Esophagus (tissue), 2 donors: ENCODE data around the gene ZNG1A. TPM values are rescaled to one million over a fixed set of nuclear protein-coding genes. Genes with fewer than 3 reads are reported as not detected.
A peak's percentile ranks its signal among the peaks of the same experiment; 100 is the strongest.
"Not testable (repeated sequence)": the region's sequence is repeated elsewhere in the genome, so short reads cannot be mapped to it uniquely, and the experiment has no call there.

Experiments
- H3K27ac ChIP-seq, 2 donors: one replicate each; pipeline ENCODE4 v1.5.1; 2013; ENCODE audit warnings: low read depth in 2 of 2, mild to moderate bottlenecking in 2 of 2, inconsistent platforms in 1 of 2, low read length in 1 of 2, moderate library complexity in 1 of 2
- H3K27me3 ChIP-seq, 2 donors: one replicate each; pipeline ENCODE4 v1.6.1; 2013; ENCODE audit warnings: low read length in 2 of 2, control low read depth in 1 of 2, mild to moderate bottlenecking in 1 of 2; ENCODE audit not compliant: insufficient read depth in 2 of 2, control insufficient read depth in 1 of 2
- H3K36me3 ChIP-seq, 2 donors: one replicate each; pipeline ENCODE4 v1.6.1; 2013; ENCODE audit warnings: low read length in 1 of 2; ENCODE audit not compliant: control insufficient read depth in 2 of 2, insufficient read depth in 2 of 2
- H3K4me1 ChIP-seq, 2 donors: one replicate each; pipeline ENCODE4 v1.6.1; 2013; ENCODE audit warnings: low read length in 1 of 2; ENCODE audit not compliant: control insufficient read depth in 2 of 2, insufficient read depth in 2 of 2
- H3K4me3 ChIP-seq, 2 donors: one replicate each; pipeline ENCODE4 v1.5.1; 2013; ENCODE audit warnings: low read length in 2 of 2, mild to moderate bottlenecking in 2 of 2, low read depth in 1 of 2, moderate library complexity in 1 of 2
- H3K9me3 ChIP-seq, 2 donors: one replicate each; pipeline ENCODE4 v1.6.1; 2013; ENCODE audit warnings: mild to moderate bottlenecking in 2 of 2, low read depth in 1 of 2, low read length in 1 of 2, moderate library complexity in 1 of 2; ENCODE audit not compliant: control insufficient read depth in 2 of 2, insufficient read depth in 1 of 2
- WGBS, 2 donors: extraction: QIAGEN DNeasy Blood & Tissue Kit; methylation state at CpG; one replicate each; pipeline ENCODE4 v1.1.7; 2013; 5-methylcytosine and 5-hydroxymethylcytosine counted together
- polyA plus RNA-seq, 2 donors: library from polyadenylated mRNA; stranded (reverse); fragments of 200-250 nt; gene quantifications; one replicate each; pipeline ENCODE4 v1.2.3, GENCODE V29; 2013
- donor health status: healthy with polysubstance abuse.
- donor health status: Bipolar disorder and iron deficiency.

ZNG1A gene
- polyA plus RNA-seq, 2 donors: 24.7 to 33.6 TPM

DNA sequence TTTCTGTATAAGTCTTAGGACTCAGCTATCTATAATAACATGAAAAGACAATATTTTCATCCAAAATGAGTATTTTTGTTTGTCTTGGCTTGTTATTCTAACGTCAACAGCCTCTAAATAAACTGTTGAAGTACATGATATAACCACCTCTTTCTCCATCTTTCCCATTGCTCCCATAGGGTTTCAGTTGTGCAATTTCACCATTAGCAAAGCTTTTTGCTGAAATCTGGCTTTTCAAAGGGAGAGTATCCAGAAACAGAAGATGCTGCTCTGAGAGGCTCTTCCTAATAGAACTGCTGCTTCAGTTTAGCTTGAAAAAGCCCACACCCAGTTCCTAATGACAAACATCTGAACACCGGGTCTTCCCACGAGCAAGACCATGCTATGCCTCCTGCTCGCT, 91.8 kb downstream of the ZNG1A start:
- not testable (repeated sequence) for H3K4me1 ChIP-seq, H3K27me3 ChIP-seq, H3K9me3 ChIP-seq, H3K4me3 ChIP-seq, H3K27ac ChIP-seq, H3K36me3 ChIP-seq
- WGBS, 2 donors: 46 to 50% methylated on average over 2 of the region's 4 CpGs

GRCh38 chr9:86697-87096, 92.2 kb downstream of the ZNG1A start:
- H3K36me3 ChIP-seq, H3K9me3 ChIP-seq, H3K4me1 ChIP-seq, H3K27ac ChIP-seq, H3K4me3 ChIP-seq, H3K27me3 ChIP-seq: not testable (repeated sequence)

DNA sequence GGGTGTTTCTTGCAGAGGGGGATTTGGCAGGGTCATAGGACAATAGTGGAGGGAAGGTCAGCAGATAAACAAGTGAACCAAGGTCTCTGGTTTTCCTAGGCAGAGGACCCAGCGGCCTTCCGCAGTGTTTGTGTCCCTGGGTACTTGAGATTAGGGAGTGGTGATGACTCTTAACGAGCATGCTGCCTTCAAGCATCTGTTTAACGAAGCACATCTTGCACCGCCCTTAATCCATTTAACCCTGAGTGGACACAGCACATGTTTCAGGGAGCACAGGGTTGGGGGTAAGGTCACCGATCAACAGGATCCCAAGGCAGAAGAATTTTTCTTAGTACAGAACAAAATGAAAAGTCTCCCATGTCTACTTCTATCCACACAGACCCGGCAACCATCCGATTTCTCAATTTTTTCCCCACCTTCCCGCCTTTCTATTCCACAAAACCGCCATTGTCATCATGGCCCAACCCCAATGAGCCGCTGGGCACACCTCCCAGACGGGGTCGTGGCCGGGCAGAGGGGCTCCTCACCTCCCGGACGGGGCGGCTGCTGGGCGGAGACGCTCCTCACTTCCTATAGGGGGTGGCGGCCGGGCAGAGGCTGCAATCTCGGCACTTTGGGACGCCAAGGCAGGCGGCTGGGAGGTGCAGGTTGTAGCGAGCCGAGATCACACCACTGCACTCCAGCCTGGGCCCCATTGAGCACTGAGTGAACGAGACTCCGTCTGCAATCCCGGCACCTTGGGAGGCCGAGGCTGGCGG, 95.7 kb downstream of the ZNG1A start:
- H3K27ac ChIP-seq, H3K4me3 ChIP-seq, H3K27me3 ChIP-seq, H3K4me1 ChIP-seq, H3K9me3 ChIP-seq, H3K36me3 ChIP-seq: not testable (repeated sequence)
- WGBS, 2 donors: 89 to 92% methylated on average over 28 to 30 of the region's 31 CpGs

DNA sequence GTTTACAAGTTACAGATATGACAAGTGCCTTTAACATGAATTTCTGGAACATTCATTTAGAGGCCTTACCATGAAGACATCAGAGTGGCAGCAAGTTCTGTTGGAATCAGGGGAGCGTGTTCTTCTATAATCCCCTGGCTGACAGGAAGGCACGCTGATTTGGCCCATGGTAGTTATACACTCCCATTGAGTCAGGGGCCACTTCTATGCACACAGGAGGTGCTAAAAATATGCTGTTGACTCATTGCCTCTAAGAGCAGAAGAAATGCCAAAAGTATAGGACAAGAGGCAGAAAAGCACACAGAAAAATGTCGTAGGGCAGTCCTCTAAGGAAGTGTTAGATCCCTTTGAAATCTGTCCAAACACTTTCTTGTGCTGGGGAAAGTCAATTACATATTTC, 100.5 kb downstream of the ZNG1A start:
- H3K9me3 ChIP-seq, H3K4me3 ChIP-seq, H3K27ac ChIP-seq, H3K36me3 ChIP-seq, H3K4me1 ChIP-seq, H3K27me3 ChIP-seq: not testable (repeated sequence)
- 59 to 74% methylated on average over 3 of the region's 3 CpGs for WGBS, 2 donors

- 70 to 77% methylated on average over 3 of the region's 3 CpGs for WGBS, 2 donors
- H3K4me3 ChIP-seq, H3K9me3 ChIP-seq, H3K27me3 ChIP-seq, H3K4me1 ChIP-seq, H3K36me3 ChIP-seq, H3K27ac ChIP-seq: not testable (repeated sequence)
These were observed 102.5 kb downstream of the ZNG1A start for GRCh38 chr9:76389-76788.

GRCh38 chr9:73900-74525, 104.8 kb downstream of the ZNG1A start:
- 15 to 19% methylated on average over 13 to 17 of the region's 18 CpGs for WGBS, 2 donors
- not testable (repeated sequence) for H3K27ac ChIP-seq, H3K9me3 ChIP-seq, H3K4me1 ChIP-seq, H3K36me3 ChIP-seq, H3K27me3 ChIP-seq
- peak overlapping the region in 1 of 2 donors; percentile 58 for H3K4me3 ChIP-seq

GRCh38 chr9:73076-73899, 105.6 kb downstream of the ZNG1A start:
- H3K27ac ChIP-seq, H3K9me3 ChIP-seq, H3K36me3 ChIP-seq, H3K27me3 ChIP-seq, H3K4me1 ChIP-seq: not testable (repeated sequence)
- 1 to 2% methylated on average over 41 to 109 of the region's 109 CpGs for WGBS, 2 donors
- H3K4me3 ChIP-seq: peak overlapping the region; percentile 35 to 58

Other genes starting within 250 kb of the ZNG1A start
- gene WASHC1, start 149.6 kb downstream of the ZNG1A start, polyA plus RNA-seq: 10 to 100 TPM; 11.4 to 18.9 TPM
- under 1 TPM; 0.16 to 0.37 TPM for gene FOXD4, start 60.6 kb downstream of the ZNG1A start, polyA plus RNA-seq
- 1 to 10 TPM; 3.6 to 5.1 TPM for gene DOCK8, start 35.8 kb upstream of the ZNG1A start, polyA plus RNA-seq